AG10803 (cell line): ENCODE results near the gene ASCC1.

Experiments used
- DNase-seq: peaks from one replicate; pipeline ENCODE4 v3.0.0; 2010; ENCODE audit warnings: low read depth
- H3K4me3 ChIP-seq: 2 replicates; pipeline ENCODE4 v1.5.1; 2011; ENCODE audit warnings: mild to moderate bottlenecking, low read length, control low read depth
- CTCF ChIP-seq: conservative IDR thresholded peaks from 2 replicates; pipeline ENCODE4 v1.5.1; 2011; ENCODE audit warnings: mild to moderate bottlenecking, low read length, control low read depth, inconsistent platforms

Gene ASCC1

GRCh38 chr10:72081210-72081609, 134.9 kb downstream of the ASCC1 start:
- no peak for TF ChIP-seq CTCF
- no peak for DNase-seq
- no peak overlapping the region for H3K4me3 ChIP-seq

- TF ChIP-seq CTCF = no peak
- DNase-seq = no peak
- H3K4me3 ChIP-seq = no peak overlapping the region
Observed at GRCh38 chr10:72080042-72080975, 135.8 kb downstream of the ASCC1 start.

- DNase-seq = no peak
- no peak for TF ChIP-seq CTCF
- H3K4me3 ChIP-seq = no peak overlapping the region
Observed at GRCh38 chr10:72079356-72079755, 136.7 kb downstream of the ASCC1 start.

GRCh38 chr10:72077275-72077990, 138.6 kb downstream of the ASCC1 start:
- TF ChIP-seq CTCF = no peak
- no peak overlapping the region for H3K4me3 ChIP-seq
- DNase-seq = no peak

GRCh38 chr10:72076756-72077155, 139.3 kb downstream of the ASCC1 start:
- TF ChIP-seq CTCF = no peak
- H3K4me3 ChIP-seq = no peak overlapping the region
- DNase-seq = no peak

- H3K4me3 ChIP-seq = no peak overlapping the region
- no peak for TF ChIP-seq CTCF
- no peak for DNase-seq
Observed at GRCh38 chr10:72075376-72076115, 140.5 kb downstream of the ASCC1 start.
